Lung microvascular endothelial cell (primary cell): Measurements from ENCODE around the gene PMCH. TPM values are rescaled to one million over a fixed set of nuclear protein-coding genes. Genes with fewer than 3 reads are reported as not detected.
"Not testable (repeated sequence)": the region's sequence is repeated elsewhere in the genome, so short reads cannot be mapped to it uniquely, and the experiment has no call there.

Experiments
- DNase-seq, 2 donors: peaks; one replicate each; pipeline versions ENCODE4 v3.0.0 to v3.0.0-alpha.2; 2010; ENCODE audit warnings: low read depth in 2 of 2
- total RNA-seq: library from RNA; depleted of rRNA; stranded (reverse); fragments of >200 nt; gene quantifications from 2 replicates; pipeline ENCODE4 v1.2.1, GENCODE V29; 2014

The PMCH gene
- total RNA-seq, 1 donor from 2014 or later, result not detected

DNA sequence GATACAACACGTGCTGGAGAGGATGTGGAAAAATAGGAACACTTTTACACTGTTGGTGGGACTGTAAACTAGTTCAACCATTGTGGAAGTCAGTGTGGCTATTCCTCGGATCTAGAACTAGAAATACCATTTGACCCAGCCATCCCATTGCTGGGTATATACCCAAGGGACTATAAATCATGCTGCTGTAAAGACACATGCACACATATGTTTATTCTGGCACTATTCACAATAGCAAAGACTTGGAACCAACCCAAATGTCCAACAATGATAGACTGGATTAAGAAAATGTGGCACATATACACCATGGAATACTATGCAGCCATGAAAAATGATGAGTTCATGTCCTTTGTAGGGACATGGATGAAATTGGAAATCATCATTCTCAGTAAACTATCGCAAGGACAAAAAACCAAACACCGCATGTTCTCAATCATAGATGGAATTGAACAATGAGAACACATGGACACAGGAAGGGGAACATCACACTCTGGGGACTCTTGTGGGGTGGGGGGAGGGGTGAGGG is 50.5 kb downstream of the PMCH start:
- not testable (repeated sequence) for DNase-seq

Other genes with a start within 250 kb of the PMCH start
- 42.9 and 44.2 TPM in 2 replicates for gene WASHC3, start 135.8 kb downstream of the PMCH start, total RNA-seq
- gene NUP37, start 77.7 kb downstream of the PMCH start, total RNA-seq, result 13.3 and 20.5 TPM in 2 replicates
- 4.4 and 7.8 TPM in 2 replicates for gene PARPBP, start 77.7 kb downstream of the PMCH start, total RNA-seq